K562 (cell line): Measurements from ENCODE around the gene GNG7. TPM values are rescaled to one million over a fixed set of nuclear protein-coding genes. Genes with fewer than 3 reads are reported as not detected.
A peak's percentile ranks its signal among the peaks of the same experiment; 100 is the strongest.

Experiments used
- ASH1L ChIP-seq: fragments of 450-650 bp; IDR thresholded peaks from 2 replicates; pipeline ENCODE4 v1.6.1; 2018; ENCODE audit warnings: borderline replicate concordance, mild to moderate bottlenecking, low read depth; ENCODE audit not compliant: partially characterized antibody
- ATF7 ChIP-seq: fragments of 450-650 bp; IDR thresholded peaks from 2 replicates; pipeline ENCODE4 v1.7.1; 2014; ENCODE audit warnings: mild to moderate bottlenecking, moderate library complexity
- BDP1 ChIP-seq: IDR thresholded peaks from 3 replicates; pipeline ENCODE4 v1.6.1; 2011; ENCODE audit not compliant: insufficient read length, insufficient read depth
- ESRRA ChIP-seq: fragments of 450-650 bp; IDR thresholded peaks from 2 replicates; pipeline ENCODE4 v1.6.1; 2014; ENCODE audit warnings: low read depth, mild to moderate bottlenecking, moderate library complexity, borderline replicate concordance
- FOXA1 ChIP-seq: fragments of 450-650 bp; IDR thresholded peaks from 2 replicates; pipeline ENCODE4 v1.6.1; 2016; ENCODE audit warnings: mild to moderate bottlenecking, borderline replicate concordance
- FOXP1 ChIP-seq: sonication (generic); formaldehyde crosslinking; IDR thresholded peaks from 2 replicates; pipeline ENCODE4 v1.8.0; 2022; ENCODE audit warnings: mild to moderate bottlenecking, missing genetic modification reagents
- HDAC2 ChIP-seq: fragments of 450-650 bp; IDR thresholded peaks from 2 replicates; pipeline ENCODE4 v1.6.1; 2016; ENCODE audit warnings: mild to moderate bottlenecking
- HDGF ChIP-seq: fragments of 450-650 bp; IDR thresholded peaks from 2 replicates; pipeline ENCODE4 v1.6.1; 2016
- HOXB6 ChIP-seq: fragments of 250-450 bp; sonication (Bioruptor Pico); IDR thresholded peaks from 2 replicates; pipeline ENCODE4 v1.5.1; 2022; ENCODE audit warnings: mild to moderate bottlenecking, borderline replicate concordance
- KDM4B ChIP-seq, 2 experiments: fragments of 450-650 bp in 1 of 2; sonication (generic) in 1 of 2; IDR thresholded peaks; 2 replicates each; pipeline ENCODE4 v1.6.1; 2016 to 2017; ENCODE audit warnings: borderline replicate concordance in 2 of 2, antibody characterized with exemption in 1 of 2, low read depth in 1 of 2, mild to moderate bottlenecking in 1 of 2
- MEF2A ChIP-seq: IDR thresholded peaks from 2 replicates; pipeline ENCODE4 v1.6.1; 2011; ENCODE audit warnings: low read depth, mild to moderate bottlenecking, low read length, moderate library complexity; ENCODE audit not compliant: control insufficient read depth
- MTA2 ChIP-seq: fragments of 450-650 bp; IDR thresholded peaks from 2 replicates; pipeline ENCODE4 v1.6.1; 2016; ENCODE audit warnings: low read depth
- RBM17 ChIP-seq: fragments of 200-400 bp; formaldehyde crosslinking; IDR thresholded peaks from 2 replicates; pipeline ENCODE4 v1.6.1; 2017; ENCODE audit warnings: low read depth, mild to moderate bottlenecking, low read length, borderline replicate concordance
- SRSF9 ChIP-seq: fragments of 200-400 bp; formaldehyde crosslinking; IDR thresholded peaks from 2 replicates; pipeline ENCODE4 v1.6.1; 2017; ENCODE audit warnings: low read depth, low read length, borderline replicate concordance
- TAL1 ChIP-seq: fragments of 450-650 bp; IDR thresholded peaks from 2 replicates; pipeline ENCODE4 v1.6.1; 2016; ENCODE audit warnings: mild to moderate bottlenecking
- XRCC3 ChIP-seq: fragments of 450-650 bp; IDR thresholded peaks from 2 replicates; pipeline ENCODE4 v1.6.1; 2017; ENCODE audit warnings: mild to moderate bottlenecking, moderate library complexity
- ZNF274 ChIP-seq: IDR thresholded peaks from 2 replicates; pipeline ENCODE4 v1.6.1; 2011; ENCODE audit warnings: low read depth, mild to moderate bottlenecking, low read length, moderate library complexity, borderline replicate concordance
- ZSCAN29 ChIP-seq: fragments of 450-650 bp; IDR thresholded peaks from 2 replicates; pipeline ENCODE4 v1.6.1; 2017
- polyA plus RNA-seq, 8 experiments: library from polyadenylated mRNA; depleted of rRNA in 4 of 8; stranded (reverse) in 5 of 8; unstranded in 3 of 8; fragments of >200 nt; fragmentation: Nextera tagmentation in 2 of 8; fragmentation: Illumina TruSeq in 1 of 8; extraction: Ambion mirVana in 2 of 8; extraction: Trizol in 1 of 8; gene quantifications; 2 replicates each; pipeline versions ENCODE4 v1.2.1 to v1.2.3, GENCODE V29; 2011 to 2014; ENCODE audit warnings: inconsistent platforms in 1 of 8, missing spikeins in 1 of 8
- total RNA-seq, 7 experiments: library from RNA; depleted of rRNA in 6 of 7; stranded (reverse); fragments of >200 nt in 6 of 7; fragmentation: Illumina TruSeq in 2 of 7; extraction: Trizol in 2 of 7; gene quantifications; 2 replicates each; pipeline versions ENCODE4 v1.2.1 to v1.2.3, GENCODE V29; 2011 to 2021; ENCODE audit warnings: low replicate concordance in 1 of 7
- TF ChIP-seq, protein P1 (sequence below): fragments of 200-800 bp; sonication (Bioruptor generic); IDR thresholded peaks from 2 replicates; pipeline ENCODE4 v1.6.1; 2017; ENCODE audit warnings: missing genetic modification characterization, missing compliant biosample characterization
- TF ChIP-seq, protein P2 (sequence below): fragments of 450-650 bp; IDR thresholded peaks from 2 replicates; pipeline ENCODE4 v1.6.1; 2016
- TF ChIP-seq, protein P3 (sequence below): sonication (generic); formaldehyde crosslinking; IDR thresholded peaks from 2 replicates; pipeline ENCODE4 v1.8.0; 2022; ENCODE audit warnings: mild to moderate bottlenecking, missing genetic modification reagents

Gene GNG7
- total and polyA plus RNA-seq, 9 of the 15 experiments (the other 6 are each of a cell fraction or from before 2014, with no cell fraction given) = 0.01 to 0.20 (median 0.06) TPM; not detected in 1

DNA sequence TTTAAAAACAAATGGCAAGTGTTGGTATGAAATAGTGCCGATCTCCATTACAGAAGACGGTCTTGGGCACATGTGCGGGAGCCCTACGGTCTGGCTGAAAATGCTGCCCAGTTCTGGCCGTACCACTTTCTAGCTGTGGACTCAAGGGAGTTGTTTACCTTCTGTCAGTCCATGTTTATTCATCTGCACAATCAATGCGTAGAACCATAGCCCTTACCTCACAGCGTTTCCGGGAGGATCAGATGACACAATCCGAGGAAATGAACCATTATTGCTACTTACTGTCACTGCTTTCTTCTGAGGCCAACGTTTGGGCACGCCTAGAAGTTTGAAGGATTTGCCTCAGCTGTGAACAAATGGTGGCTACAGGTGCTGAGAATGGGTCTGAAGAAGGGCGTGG lies 195.4 kb downstream of the GNG7 start (continued):
- TF ChIP-seq, protein P1, sequence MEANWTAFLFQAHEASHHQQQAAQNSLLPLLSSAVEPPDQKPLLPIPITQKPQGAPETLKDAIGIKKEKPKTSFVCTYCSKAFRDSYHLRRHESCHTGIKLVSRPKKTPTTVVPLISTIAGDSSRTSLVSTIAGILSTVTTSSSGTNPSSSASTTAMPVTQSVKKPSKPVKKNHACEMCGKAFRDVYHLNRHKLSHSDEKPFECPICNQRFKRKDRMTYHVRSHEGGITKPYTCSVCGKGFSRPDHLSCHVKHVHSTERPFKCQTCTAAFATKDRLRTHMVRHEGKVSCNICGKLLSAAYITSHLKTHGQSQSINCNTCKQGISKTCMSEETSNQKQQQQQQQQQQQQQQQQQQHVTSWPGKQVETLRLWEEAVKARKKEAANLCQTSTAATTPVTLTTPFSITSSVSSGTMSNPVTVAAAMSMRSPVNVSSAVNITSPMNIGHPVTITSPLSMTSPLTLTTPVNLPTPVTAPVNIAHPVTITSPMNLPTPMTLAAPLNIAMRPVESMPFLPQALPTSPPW (CRISPR knock-in tag) = peak; percentile 35; the same call in 1 of the 2 replicates
- TF ChIP-seq HOXB6 = no peak
- no peak for TF ChIP-seq RBM17
- TF ChIP-seq FOXA1 = peak; percentile 55; the same call in 1 of the 2 replicates
- no peak for TF ChIP-seq ZSCAN29
- TF ChIP-seq ASH1L = no peak
- TF ChIP-seq HDAC2 = no peak
- TF ChIP-seq, protein P2, sequence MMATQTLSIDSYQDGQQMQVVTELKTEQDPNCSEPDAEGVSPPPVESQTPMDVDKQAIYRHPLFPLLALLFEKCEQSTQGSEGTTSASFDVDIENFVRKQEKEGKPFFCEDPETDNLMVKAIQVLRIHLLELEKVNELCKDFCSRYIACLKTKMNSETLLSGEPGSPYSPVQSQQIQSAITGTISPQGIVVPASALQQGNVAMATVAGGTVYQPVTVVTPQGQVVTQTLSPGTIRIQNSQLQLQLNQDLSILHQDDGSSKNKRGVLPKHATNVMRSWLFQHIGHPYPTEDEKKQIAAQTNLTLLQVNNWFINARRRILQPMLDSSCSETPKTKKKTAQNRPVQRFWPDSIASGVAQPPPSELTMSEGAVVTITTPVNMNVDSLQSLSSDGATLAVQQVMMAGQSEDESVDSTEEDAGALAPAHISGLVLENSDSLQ = peak; percentile 53; the same call in 1 of the 2 replicates
- no peak for TF ChIP-seq MTA2
- TF ChIP-seq ZNF274 = no peak
- TF ChIP-seq ATF7 = peak; percentile 81
- no peak for TF ChIP-seq KDM4B (IDR thresholded peaks at IDR 0.05; ENCODE audit: borderline replicate concordance in 2 of 2, low read depth in 1 of 2)
- TF ChIP-seq BDP1 = no peak
- no peak for TF ChIP-seq HDGF
- TF ChIP-seq ESRRA = no peak
- no peak for TF ChIP-seq TAL1
- TF ChIP-seq FOXP1 (CRISPR knock-in tag) = no peak
- TF ChIP-seq MEF2A = no peak
- TF ChIP-seq SRSF9 = no peak
- no peak for TF ChIP-seq XRCC3
- TF ChIP-seq, protein P3, sequence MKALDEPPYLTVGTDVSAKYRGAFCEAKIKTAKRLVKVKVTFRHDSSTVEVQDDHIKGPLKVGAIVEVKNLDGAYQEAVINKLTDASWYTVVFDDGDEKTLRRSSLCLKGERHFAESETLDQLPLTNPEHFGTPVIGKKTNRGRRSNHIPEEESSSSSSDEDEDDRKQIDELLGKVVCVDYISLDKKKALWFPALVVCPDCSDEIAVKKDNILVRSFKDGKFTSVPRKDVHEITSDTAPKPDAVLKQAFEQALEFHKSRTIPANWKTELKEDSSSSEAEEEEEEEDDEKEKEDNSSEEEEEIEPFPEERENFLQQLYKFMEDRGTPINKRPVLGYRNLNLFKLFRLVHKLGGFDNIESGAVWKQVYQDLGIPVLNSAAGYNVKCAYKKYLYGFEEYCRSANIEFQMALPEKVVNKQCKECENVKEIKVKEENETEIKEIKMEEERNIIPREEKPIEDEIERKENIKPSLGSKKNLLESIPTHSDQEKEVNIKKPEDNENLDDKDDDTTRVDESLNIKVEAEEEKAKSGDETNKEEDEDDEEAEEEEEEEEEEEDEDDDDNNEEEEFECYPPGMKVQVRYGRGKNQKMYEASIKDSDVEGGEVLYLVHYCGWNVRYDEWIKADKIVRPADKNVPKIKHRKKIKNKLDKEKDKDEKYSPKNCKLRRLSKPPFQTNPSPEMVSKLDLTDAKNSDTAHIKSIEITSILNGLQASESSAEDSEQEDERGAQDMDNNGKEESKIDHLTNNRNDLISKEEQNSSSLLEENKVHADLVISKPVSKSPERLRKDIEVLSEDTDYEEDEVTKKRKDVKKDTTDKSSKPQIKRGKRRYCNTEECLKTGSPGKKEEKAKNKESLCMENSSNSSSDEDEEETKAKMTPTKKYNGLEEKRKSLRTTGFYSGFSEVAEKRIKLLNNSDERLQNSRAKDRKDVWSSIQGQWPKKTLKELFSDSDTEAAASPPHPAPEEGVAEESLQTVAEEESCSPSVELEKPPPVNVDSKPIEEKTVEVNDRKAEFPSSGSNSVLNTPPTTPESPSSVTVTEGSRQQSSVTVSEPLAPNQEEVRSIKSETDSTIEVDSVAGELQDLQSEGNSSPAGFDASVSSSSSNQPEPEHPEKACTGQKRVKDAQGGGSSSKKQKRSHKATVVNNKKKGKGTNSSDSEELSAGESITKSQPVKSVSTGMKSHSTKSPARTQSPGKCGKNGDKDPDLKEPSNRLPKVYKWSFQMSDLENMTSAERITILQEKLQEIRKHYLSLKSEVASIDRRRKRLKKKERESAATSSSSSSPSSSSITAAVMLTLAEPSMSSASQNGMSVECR = no peak
